Memory B cell (primary cell): Measurements from ENCODE around the gene MRPL1.

Experiments
- ATAC-seq: fragments of 150-1000 bp; cut with Tn5 transposase; 2 replicates; pipeline ENCODE4 v1.10.0; 2021; ENCODE audit warnings: low read depth, mild to moderate bottlenecking, moderate library complexity
- DNase-seq, 2 donors: peaks; one replicate each; pipeline ENCODE4 v3.0.0; 2022; ENCODE audit warnings: low spot score in 2 of 2
- H3K27ac Mint-ChIP-seq: one replicate; pipeline ENCODE4 v1.8.0; 2022; ENCODE audit warnings: mild to moderate bottlenecking, moderate library complexity, mixed read lengths
- H3K27me3 Mint-ChIP-seq: one replicate; pipeline ENCODE4 v1.8.0; 2022; ENCODE audit warnings: mixed read lengths
- H3K36me3 Mint-ChIP-seq: one replicate; pipeline ENCODE4 v1.8.0; 2022; ENCODE audit warnings: mild to moderate bottlenecking, mixed read lengths
- H3K4me1 Mint-ChIP-seq: one replicate; pipeline ENCODE4 v1.8.0; 2022; ENCODE audit warnings: mixed read lengths
- H3K4me3 Mint-ChIP-seq: one replicate; pipeline ENCODE4 v1.8.0; 2022; ENCODE audit warnings: mild to moderate bottlenecking, moderate library complexity, mixed read lengths
- H3K9me3 Mint-ChIP-seq: one replicate; pipeline ENCODE4 v1.8.0; 2022; ENCODE audit warnings: mixed read lengths

The MRPL1 gene

GRCh38 chr4:77865259-77865658 lies 2.6 kb downstream of the MRPL1 start:
- Mint-ChIP-seq H3K27me3 (no peaks in the 10 kb centered on the region), H3K9me3 (no peaks in the 10 kb centered on the region), H3K36me3 (peaks cover 21% of the 10 kb centered on the region), H3K4me3 (no peak overlapping the region), H3K4me1 (peaks cover 35% of the 10 kb centered on the region), H3K27ac (peak overlapping the region; percentile 19)
- ATAC-seq = no peak
- DNase-seq = no peak

- no peaks in the 10 kb centered on the region for H3K27me3 Mint-ChIP-seq
- H3K36me3 Mint-ChIP-seq = peaks cover 25% of the 10 kb centered on the region
- H3K27ac Mint-ChIP-seq = no peak overlapping the region
Observed at GRCh38 chr4:77872723-77873445, 10.3 kb downstream of the MRPL1 start.

GRCh38 chr4:77877167-77877566 lies 14.5 kb downstream of the MRPL1 start:
- ATAC-seq (no peak), DNase-seq (no peak)
- Mint-ChIP-seq H3K9me3 (no peaks in the 10 kb centered on the region), H3K27ac (no peak overlapping the region), H3K4me1 (peaks cover 4% of the 10 kb centered on the region), H3K36me3 (peaks cover 24% of the 10 kb centered on the region), H3K27me3 (no peaks in the 10 kb centered on the region), H3K4me3 (no peak overlapping the region)

More at GRCh38 chr4:77872723-77873445, 10.3 kb downstream of the MRPL1 start:
- DNase-seq = no peak
- Mint-ChIP-seq H3K9me3 (no peaks in the 10 kb centered on the region), H3K4me3 (no peak overlapping the region), H3K4me1 (peaks cover 17% of the 10 kb centered on the region)
- ATAC-seq = no peak

- ATAC-seq (no peak), DNase-seq (no peak)
- Mint-ChIP-seq H3K27ac (no peak overlapping the region), H3K36me3 (peaks cover 24% of the 10 kb centered on the region), H3K4me1 (peaks cover 7% of the 10 kb centered on the region), H3K27me3 (no peaks in the 10 kb centered on the region), H3K9me3 (no peaks in the 10 kb centered on the region), H3K4me3 (no peak overlapping the region)
Observed at GRCh38 chr4:77877771-77878565, 15.3 kb downstream of the MRPL1 start.

- Mint-ChIP-seq H3K9me3 (no peaks in the 10 kb centered on the region), H3K36me3 (peaks cover 24% of the 10 kb centered on the region), H3K27me3 (no peaks in the 10 kb centered on the region), H3K4me1 (peaks cover 5% of the 10 kb centered on the region), H3K27ac (no peak overlapping the region), H3K4me3 (no peak overlapping the region)
- ATAC-seq (no peak), DNase-seq (no peak)
Observed at GRCh38 chr4:77880784-77881183, 18.2 kb downstream of the MRPL1 start.

- no peak for ATAC-seq
- no peaks in the 10 kb centered on the region for H3K9me3 Mint-ChIP-seq
- peaks cover 5% of the 10 kb centered on the region for H3K4me1 Mint-ChIP-seq
- no peak overlapping the region for H3K4me3 Mint-ChIP-seq
- H3K36me3 Mint-ChIP-seq = peaks cover 26% of the 10 kb centered on the region
- no peak for DNase-seq
- H3K27me3 Mint-ChIP-seq = no peaks in the 10 kb centered on the region
- H3K27ac Mint-ChIP-seq = peak overlapping the region; percentile 38
Observed at GRCh38 chr4:77881460-77882295, 19.0 kb downstream of the MRPL1 start.

- H3K9me3 Mint-ChIP-seq = no peaks in the 10 kb centered on the region
- DNase-seq (peak in 1 of 2 donors; percentile 2), ATAC-seq (peak; percentile 69)
- no peaks in the 10 kb centered on the region for H3K27me3 Mint-ChIP-seq
- H3K4me1 Mint-ChIP-seq = peaks cover 16% of the 10 kb centered on the region
- no peak overlapping the region for H3K4me3 Mint-ChIP-seq
- peaks cover 28% of the 10 kb centered on the region for H3K36me3 Mint-ChIP-seq
- peak overlapping the region; percentile 58 for H3K27ac Mint-ChIP-seq
Observed at GRCh38 chr4:77893451-77893850, 30.8 kb downstream of the MRPL1 start.

- Mint-ChIP-seq H3K27me3 (no peaks in the 10 kb centered on the region), H3K27ac (peak overlapping the region; percentile 15), H3K9me3 (no peaks in the 10 kb centered on the region), H3K4me1 (peaks cover 17% of the 10 kb centered on the region), H3K36me3 (peaks cover 33% of the 10 kb centered on the region), H3K4me3 (no peak overlapping the region)
- ATAC-seq (no peak), DNase-seq (no peak)
Observed at GRCh38 chr4:77899607-77900006, 37.0 kb downstream of the MRPL1 start.

GRCh38 chr4:77903186-77903585 lies 40.6 kb downstream of the MRPL1 start:
- peaks cover 17% of the 10 kb centered on the region for H3K4me1 Mint-ChIP-seq
- ATAC-seq (no peak), DNase-seq (no peak)
- no peak overlapping the region for H3K4me3 Mint-ChIP-seq
- no peaks in the 10 kb centered on the region for H3K27me3 Mint-ChIP-seq
- no peak overlapping the region for H3K27ac Mint-ChIP-seq
- H3K36me3 Mint-ChIP-seq = peaks cover 36% of the 10 kb centered on the region
- no peaks in the 10 kb centered on the region for H3K9me3 Mint-ChIP-seq

- H3K4me1 Mint-ChIP-seq = peaks cover 7% of the 10 kb centered on the region
- H3K27ac Mint-ChIP-seq = peak overlapping the region; percentile 59
- no peak for DNase-seq
- H3K9me3 Mint-ChIP-seq = no peaks in the 10 kb centered on the region
- peaks cover 25% of the 10 kb centered on the region for H3K36me3 Mint-ChIP-seq
- H3K4me3 Mint-ChIP-seq = no peak overlapping the region
- no peaks in the 10 kb centered on the region for H3K27me3 Mint-ChIP-seq
- no peak for ATAC-seq
Observed at GRCh38 chr4:77905651-77906263, 43.1 kb downstream of the MRPL1 start.

- ATAC-seq (no peak), DNase-seq (no peak)
- H3K36me3 Mint-ChIP-seq = peaks cover 25% of the 10 kb centered on the region
- no peak overlapping the region for H3K4me3 Mint-ChIP-seq
- H3K4me1 Mint-ChIP-seq = peaks cover 15% of the 10 kb centered on the region
- no peaks in the 10 kb centered on the region for H3K27me3 Mint-ChIP-seq
- peaks cover 3% of the 10 kb centered on the region for H3K9me3 Mint-ChIP-seq
- no peak overlapping the region for H3K27ac Mint-ChIP-seq
Observed at GRCh38 chr4:77910676-77911075, 48.0 kb downstream of the MRPL1 start.

GRCh38 chr4:77911091-77911490 lies 48.5 kb downstream of the MRPL1 start:
- Mint-ChIP-seq H3K36me3 (peaks cover 21% of the 10 kb centered on the region), H3K27ac (peak overlapping the region; percentile 78)
- DNase-seq = no peak

GRCh38 chr4:77911842-77912450 lies 49.3 kb downstream of the MRPL1 start:
- no peak for DNase-seq
- H3K9me3 Mint-ChIP-seq = peaks cover 3% of the 10 kb centered on the region
- peak overlapping the region; percentile 43 for H3K4me3 Mint-ChIP-seq
- H3K27ac Mint-ChIP-seq = peak overlapping the region; percentile 78
- peaks cover 19% of the 10 kb centered on the region for H3K36me3 Mint-ChIP-seq
- peak; percentile 82 for ATAC-seq
- no peaks in the 10 kb centered on the region for H3K27me3 Mint-ChIP-seq
- H3K4me1 Mint-ChIP-seq = peaks cover 13% of the 10 kb centered on the region

More at GRCh38 chr4:77911091-77911490, 48.5 kb downstream of the MRPL1 start:
- Mint-ChIP-seq H3K27me3 (no peaks in the 10 kb centered on the region), H3K4me1 (peaks cover 12% of the 10 kb centered on the region), H3K4me3 (no peak overlapping the region), H3K9me3 (peaks cover 3% of the 10 kb centered on the region)
- ATAC-seq = no peak
